A549 (cell line): ENCODE data around the gene TBL1X. TPM values are rescaled to one million over a fixed set of nuclear protein-coding genes. Genes with fewer than 3 reads are reported as not detected.

Source experiments
- ATAC-seq, 2 experiments: fragments of 200-7000 bp in 1 of 2; fragments of >200 bp in 1 of 2; cut with Nextera tagmentation in 1 of 2; cut with Tn5 transposase in 1 of 2; 3 replicates each; pipeline versions ENCODE4 v1.8.0 to v1.9.1; 2018 to 2020; ENCODE audit warnings: mild to moderate bottlenecking in 1 of 2, moderate library complexity in 1 of 2
- CTCF ChIA-PET: fragments of 300-600 bp; sonication (Branson Sonifier 250); formaldehyde crosslinking; extraction: SDS; loops from one replicate; lab custom pipeline; 2021; ENCODE audit warnings: antibody characterized with exemption, inconsistent platforms; lab: Yijun Ruan, JAX
- POLR2A ChIA-PET: fragments of 350-600 bp; formaldehyde crosslinking; extraction: SDS; loops from one replicate; lab custom pipeline; 2021; ENCODE audit warnings: antibody characterized with exemption, inconsistent platforms; lab: Yijun Ruan, JAX
- DNase-seq, 2 experiments: peaks; one replicate each; pipeline versions ENCODE4 v3.0.0 to v3.0.0-alpha.2; 2011 to 2016; ENCODE audit warnings: low read depth in 1 of 2, low spot score in 1 of 2
- FAIRE-seq: peaks from 2 replicates; lab custom pipeline; 2011; peaks lifted over from hg19 to GRCh38; lab: Jason Lieb, UNC
- H3K27ac ChIP-seq, 2 experiments: fragments of >200 bp; sonication (Bioruptor Twin); formaldehyde crosslinking; 3 replicates each; pipeline ENCODE4 v1.5.1; 2016 to 2017
- H3K4me1 ChIP-seq: fragments of >200 bp; sonication (Bioruptor Twin); formaldehyde crosslinking; 3 replicates; pipeline ENCODE4 v1.6.1; 2016
- H3K4me2 ChIP-seq: fragments of >200 bp; sonication (Bioruptor Twin); formaldehyde crosslinking; 3 replicates; pipeline ENCODE4 v1.6.1; 2016
- H3K4me3 ChIP-seq: fragments of >200 bp; sonication (Bioruptor Twin); formaldehyde crosslinking; 3 replicates; pipeline ENCODE4 v1.5.1; 2016
- H3K9me3 ChIP-seq: fragments of >200 bp; sonication (Bioruptor Twin); formaldehyde crosslinking; 3 replicates; pipeline ENCODE4 v1.6.1; 2016
- BCL3 ChIP-seq: fragments of >200 bp; sonication (Bioruptor Twin); formaldehyde crosslinking; IDR thresholded peaks from 3 replicates; pipeline ENCODE4 v1.6.1; 2016
- CBX8 ChIP-seq: fragments of 200-600 bp; sonication (generic); IDR thresholded peaks from 2 replicates; pipeline ENCODE4 v1.6.1; 2016
- CEBPB ChIP-seq, 2 experiments: fragments of >200 bp in 1 of 2; sonication (Bioruptor Twin) in 1 of 2; formaldehyde crosslinking in 1 of 2; IDR thresholded peaks; 2 replicates each; pipeline ENCODE4 v1.6.1; 2012 to 2016
- CHD4 ChIP-seq: fragments of 200-600 bp; sonication (generic); IDR thresholded peaks from 2 replicates; pipeline ENCODE4 v1.6.1; 2016; ENCODE audit warnings: antibody characterized with exemption, mild to moderate bottlenecking, borderline replicate concordance
- E2F6 ChIP-seq: IDR thresholded peaks from 2 replicates; pipeline ENCODE4 v1.6.1; 2012; ENCODE audit warnings: low read depth, borderline replicate concordance
- EHMT2 ChIP-seq: fragments of 200-600 bp; sonication (generic); IDR thresholded peaks from 2 replicates; pipeline ENCODE4 v1.6.1; 2016; ENCODE audit warnings: antibody characterized with exemption, low read depth, mild to moderate bottlenecking, moderate library complexity
- EP300 ChIP-seq, 2 experiments: fragments of >200 bp; sonication (Bioruptor Twin); formaldehyde crosslinking; IDR thresholded peaks; 2 replicates in 1 of 2; 3 replicates in 1 of 2; pipeline ENCODE4 v1.6.1; 2016 to 2017
- FOSB ChIP-seq: fragments of 250-450 bp; sonication (Bioruptor Pico); IDR thresholded peaks from 2 replicates; pipeline ENCODE4 v1.5.0; 2020; ENCODE audit warnings: mild to moderate bottlenecking, moderate library complexity
- FOXS1 ChIP-seq: fragments of 250-450 bp; sonication (Bioruptor Pico); IDR thresholded peaks from 2 replicates; pipeline ENCODE4 v1.5.0; 2020; ENCODE audit warnings: mild to moderate bottlenecking, moderate library complexity
- GATA3 ChIP-seq: IDR thresholded peaks from 2 replicates; pipeline ENCODE4 v1.6.1; 2012; ENCODE audit warnings: borderline replicate concordance
- HOXA7 ChIP-seq: fragments of 250-450 bp; sonication (Bioruptor Pico); IDR thresholded peaks from 2 replicates; pipeline ENCODE4 v1.5.0; 2020; ENCODE audit warnings: mild to moderate bottlenecking, moderate library complexity
- HOXB5 ChIP-seq: fragments of 250-450 bp; sonication (Bioruptor Pico); IDR thresholded peaks from 2 replicates; pipeline ENCODE4 v1.5.0; 2020; ENCODE audit warnings: mild to moderate bottlenecking, moderate library complexity
- KDM1A ChIP-seq: fragments of 200-600 bp; sonication (generic); IDR thresholded peaks from 2 replicates; pipeline ENCODE4 v1.6.1; 2016; ENCODE audit warnings: low read depth, mild to moderate bottlenecking
- KDM5A ChIP-seq: fragments of 200-600 bp; sonication (generic); IDR thresholded peaks from 2 replicates; pipeline ENCODE4 v1.6.1; 2016; ENCODE audit warnings: antibody characterized with exemption, mild to moderate bottlenecking
- MAZ ChIP-seq: fragments of 150-350 bp; IDR thresholded peaks from 2 replicates; pipeline ENCODE4 v1.6.1; 2014; ENCODE audit warnings: antibody characterized with exemption, low read depth, low read length, borderline replicate concordance
- NR3C1 ChIP-seq: fragments of >200 bp; sonication (Bioruptor Twin); formaldehyde crosslinking; IDR thresholded peaks from 3 replicates; pipeline ENCODE4 v1.6.1; 2017
- PBX3 ChIP-seq: IDR thresholded peaks from 2 replicates; pipeline ENCODE4 v1.6.1; 2012
- PHF8 ChIP-seq: fragments of 200-600 bp; sonication (generic); IDR thresholded peaks from 2 replicates; pipeline ENCODE4 v1.6.1; 2016; ENCODE audit warnings: low read depth, mild to moderate bottlenecking, antibody characterized with exemption, moderate library complexity, borderline replicate concordance
- POLR2A ChIP-seq: IDR thresholded peaks from 2 replicates; pipeline ENCODE4 v1.6.1; 2012; ENCODE audit warnings: mild to moderate bottlenecking, low read length
- RARB ChIP-seq: fragments of 250-450 bp; sonication (Bioruptor Pico); IDR thresholded peaks from 2 replicates; pipeline ENCODE4 v1.8.0; 2021; ENCODE audit warnings: mild to moderate bottlenecking, moderate library complexity
- RCOR1 ChIP-seq: fragments of 150-350 bp; IDR thresholded peaks from 2 replicates; pipeline ENCODE4 v1.6.1; 2014; ENCODE audit warnings: antibody characterized with exemption, low read length, low read depth
- RNF2 ChIP-seq: fragments of 200-600 bp; sonication (generic); IDR thresholded peaks from 2 replicates; pipeline ENCODE4 v1.6.1; 2016; ENCODE audit warnings: low read depth, mild to moderate bottlenecking, antibody characterized with exemption, moderate library complexity, borderline replicate concordance
- SMC3 ChIP-seq: fragments of >200 bp; sonication (Bioruptor Twin); formaldehyde crosslinking; IDR thresholded peaks from 3 replicates; pipeline ENCODE4 v1.6.1; 2018; ENCODE audit warnings: inconsistent platforms
- SREBF2 ChIP-seq: fragments of 450-650 bp; IDR thresholded peaks from 2 replicates; pipeline ENCODE4 v1.6.1; 2014; ENCODE audit warnings: mild to moderate bottlenecking, moderate library complexity
- TP53 ChIP-seq: fragments of 250-450 bp; sonication (Bioruptor Pico); IDR thresholded peaks from 2 replicates; pipeline ENCODE4 v1.5.0; 2021; ENCODE audit warnings: mild to moderate bottlenecking, moderate library complexity
- ZSCAN20 ChIP-seq: fragments of 250-450 bp; sonication (Bioruptor Pico); IDR thresholded peaks from 2 replicates; pipeline ENCODE4 v1.8.0; 2022; ENCODE audit warnings: mild to moderate bottlenecking, moderate library complexity
- WGBS: methylation state at CpG from one replicate; pipeline ENCODE4 v1.1.6; 2017; ENCODE audit errors: missing lambda C conversion rate; 5-methylcytosine and 5-hydroxymethylcytosine counted together
- polyA plus RNA-seq, 4 experiments: library from polyadenylated mRNA; depleted of rRNA in 3 of 4; stranded (reverse); fragments of >200 nt; fragmentation: RNase III in 1 of 4; extraction: RNeasy Plus Mini Kit Qiagen cat#74134 plus additional on column Dnase treatment in 1 of 4; gene quantifications; 2 replicates in 3 of 4; 3 replicates in 1 of 4; pipeline ENCODE4 v1.2.3, GENCODE V29; 2011 to 2017
- TF ChIP-seq, protein P1 (sequence below): IDR thresholded peaks from 2 replicates; pipeline ENCODE4 v1.6.1; 2012
- TF ChIP-seq, protein P2 (sequence below): fragments of 450-650 bp; IDR thresholded peaks from 2 replicates; pipeline ENCODE4 v1.6.1; 2014; ENCODE audit warnings: antibody characterized with exemption
- TF ChIP-seq, protein P3 (sequence below): fragments of >200 bp; sonication (Bioruptor Twin); formaldehyde crosslinking; IDR thresholded peaks from 2 replicates; pipeline ENCODE4 v1.6.1; 2016

Gene TBL1X
- polyA plus RNA-seq, 2 of the 4 experiments (the other 2 are of a cell fraction): 14.6 to 18.0 TPM

GRCh38 chrX:9758021-9758638, 293.3 kb downstream of the TBL1X start:
- 27% methylated on average over 4 of the region's 4 CpGs for WGBS
- no peak overlapping the region for H3K4me3 ChIP-seq
- H3K4me1 ChIP-seq: no peaks in the 10 kb centered on the region
- no peak for TF ChIP-seq NR3C1
- no peak for TF ChIP-seq SMC3
- no peak for TF ChIP-seq EHMT2
- TF ChIP-seq RARB (CRISPR knock-in tag): no peak
- no peak for TF ChIP-seq KDM5A
- TF ChIP-seq TP53: no peak
- TF ChIP-seq, protein P1, sequence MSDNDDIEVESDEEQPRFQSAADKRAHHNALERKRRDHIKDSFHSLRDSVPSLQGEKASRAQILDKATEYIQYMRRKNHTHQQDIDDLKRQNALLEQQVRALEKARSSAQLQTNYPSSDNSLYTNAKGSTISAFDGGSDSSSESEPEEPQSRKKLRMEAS: no peak
- no peak for TF ChIP-seq FOSB (CRISPR knock-in tag)
- no peak for TF ChIP-seq EP300 (IDR thresholded peaks at IDR 0.05)
- TF ChIP-seq PHF8: no peak
- TF ChIP-seq RNF2: no peak
- no peak for TF ChIP-seq POLR2A
- no peak for TF ChIP-seq RCOR1
- no peak for TF ChIP-seq CBX8
- TF ChIP-seq GATA3: no peak
- no peak for TF ChIP-seq BCL3
- TF ChIP-seq FOXS1 (CRISPR knock-in tag): no peak
- TF ChIP-seq, all 56 proteins: peak for 0
- ChIA-PET CTCF (interaction anchor here (0.6 to 1.0 kb wide), 2 partner anchors 939 to 1020 kb away, joined by 3 to 4 read pairs; no protein-coding TSS in a partner anchor), POLR2A (no interaction called here)
- H3K27ac ChIP-seq: no peak overlapping the region
- no peak overlapping the region for H3K4me2 ChIP-seq
- no peak for DNase-seq
- no peak for ATAC-seq
- no peaks in the 10 kb centered on the region for H3K9me3 ChIP-seq
- FAIRE-seq: no peak

DNA sequence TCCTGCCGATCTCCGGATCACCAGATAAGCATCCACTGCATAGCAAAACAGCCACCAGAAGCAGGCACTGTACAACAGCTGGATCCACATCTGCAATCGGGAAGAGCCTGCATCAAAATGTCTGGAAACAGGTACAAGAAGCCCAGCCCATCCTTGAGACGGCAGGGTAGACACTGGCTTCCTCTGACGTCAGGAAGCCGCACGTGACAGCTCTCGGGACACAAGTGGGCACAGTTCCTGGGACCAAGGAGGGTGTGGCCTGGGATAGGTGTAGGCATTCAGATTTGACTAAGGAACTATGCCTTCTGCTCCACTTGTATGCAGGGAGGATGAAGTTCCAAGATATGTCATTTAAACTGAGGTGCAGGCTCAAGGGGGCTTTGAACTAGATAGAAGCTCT, 294.5 kb downstream of the TBL1X start:
- no peaks in the 10 kb centered on the region for H3K9me3 ChIP-seq
- no peak overlapping the region for H3K27ac ChIP-seq
- POLR2A ChIA-PET: no interaction called here
- no peak for FAIRE-seq
- CTCF ChIA-PET: no interaction called here
- peak; percentile 20 to 34; a peak in 2 of 6 replicates for ATAC-seq
- WGBS: 25% methylated on average over 7 of the region's 8 CpGs
- DNase-seq: peak in 1 of 2 experiments; percentile 4
- H3K4me3 ChIP-seq: no peak overlapping the region
- H3K4me2 ChIP-seq: peak overlapping the region; percentile 47
- TF ChIP-seq SREBF2: no peak
- no peak for TF ChIP-seq NR3C1
- TF ChIP-seq, protein P2, sequence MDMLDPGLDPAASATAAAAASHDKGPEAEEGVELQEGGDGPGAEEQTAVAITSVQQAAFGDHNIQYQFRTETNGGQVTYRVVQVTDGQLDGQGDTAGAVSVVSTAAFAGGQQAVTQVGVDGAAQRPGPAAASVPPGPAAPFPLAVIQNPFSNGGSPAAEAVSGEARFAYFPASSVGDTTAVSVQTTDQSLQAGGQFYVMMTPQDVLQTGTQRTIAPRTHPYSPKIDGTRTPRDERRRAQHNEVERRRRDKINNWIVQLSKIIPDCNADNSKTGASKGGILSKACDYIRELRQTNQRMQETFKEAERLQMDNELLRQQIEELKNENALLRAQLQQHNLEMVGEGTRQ: 0 out of 2 replicates have a peak, but pooled peaks have one; percentile 7
- TF ChIP-seq, all 56 proteins: peak for 1
- H3K4me1 ChIP-seq: no peaks in the 10 kb centered on the region

DNA sequence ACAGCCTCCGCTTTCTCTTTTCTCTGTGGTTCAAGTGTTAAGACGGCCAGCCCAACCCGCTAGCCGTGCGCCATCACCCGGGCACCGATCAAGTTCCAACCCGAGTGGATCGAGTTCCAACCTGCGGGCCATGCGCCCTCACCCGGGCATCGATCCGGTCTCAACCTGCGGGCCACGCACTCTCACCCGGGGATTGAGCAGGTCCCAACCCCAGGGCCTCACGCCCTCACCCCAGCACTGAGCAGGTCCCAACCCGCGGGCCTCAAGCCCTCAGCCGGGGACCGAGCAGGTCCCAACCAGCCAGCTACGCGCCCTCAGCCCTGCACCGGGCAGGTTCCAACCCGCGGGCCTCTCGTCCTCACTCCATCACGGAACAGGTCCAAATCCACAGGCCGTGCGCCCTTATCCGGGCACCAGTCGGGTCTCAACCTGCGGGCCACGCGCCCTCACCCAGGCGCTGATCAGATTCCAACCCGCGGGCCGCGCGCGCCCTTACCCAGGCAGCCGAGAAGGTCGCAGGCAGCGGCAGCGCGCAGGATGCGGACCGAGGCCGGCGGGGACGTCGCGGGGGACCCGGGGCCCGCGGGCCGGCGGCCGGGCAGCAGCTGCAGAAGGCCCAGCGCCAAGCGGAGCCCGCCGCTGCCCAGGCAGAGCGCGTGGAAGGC, 300.3 kb downstream of the TBL1X start:
- H3K27ac ChIP-seq: no peak overlapping the region
- DNase-seq: no peak
- H3K9me3 ChIP-seq: no peaks in the 10 kb centered on the region
- no peak overlapping the region for H3K4me2 ChIP-seq
- ATAC-seq: no peak
- no peaks in the 10 kb centered on the region for H3K4me1 ChIP-seq
- ChIA-PET CTCF (no interaction called here), POLR2A (no interaction called here)
- WGBS: 86% methylated on average over 10 of the region's 67 CpGs
- no peak overlapping the region for H3K4me3 ChIP-seq
- FAIRE-seq: no peak
- no peak for TF ChIP-seq PBX3
- no peak for TF ChIP-seq HOXA7 (CRISPR knock-in tag)
- TF ChIP-seq CEBPB (IDR thresholded peaks at IDR 0.05): no peak
- TF ChIP-seq CHD4: no peak
- no peak for TF ChIP-seq E2F6
- no peak for TF ChIP-seq CBX8
- no peak for TF ChIP-seq FOXS1 (CRISPR knock-in tag)
- no peak for TF ChIP-seq EP300 (IDR thresholded peaks at IDR 0.05)
- TF ChIP-seq MAZ: no peak
- no peak for TF ChIP-seq PHF8
- no peak for TF ChIP-seq HOXB5
- no peak for TF ChIP-seq KDM1A
- no peak for TF ChIP-seq SREBF2
- no peak for TF ChIP-seq ZSCAN20
- TF ChIP-seq, protein P2: no peak
- TF ChIP-seq, protein P3, sequence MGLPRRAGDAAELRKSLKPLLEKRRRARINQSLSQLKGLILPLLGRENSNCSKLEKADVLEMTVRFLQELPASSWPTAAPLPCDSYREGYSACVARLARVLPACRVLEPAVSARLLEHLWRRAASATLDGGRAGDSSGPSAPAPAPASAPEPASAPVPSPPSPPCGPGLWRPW: no peak
